ENCODE measurements around the gene IFI27L1.

- TF ChIP-seq, protein P1, sequence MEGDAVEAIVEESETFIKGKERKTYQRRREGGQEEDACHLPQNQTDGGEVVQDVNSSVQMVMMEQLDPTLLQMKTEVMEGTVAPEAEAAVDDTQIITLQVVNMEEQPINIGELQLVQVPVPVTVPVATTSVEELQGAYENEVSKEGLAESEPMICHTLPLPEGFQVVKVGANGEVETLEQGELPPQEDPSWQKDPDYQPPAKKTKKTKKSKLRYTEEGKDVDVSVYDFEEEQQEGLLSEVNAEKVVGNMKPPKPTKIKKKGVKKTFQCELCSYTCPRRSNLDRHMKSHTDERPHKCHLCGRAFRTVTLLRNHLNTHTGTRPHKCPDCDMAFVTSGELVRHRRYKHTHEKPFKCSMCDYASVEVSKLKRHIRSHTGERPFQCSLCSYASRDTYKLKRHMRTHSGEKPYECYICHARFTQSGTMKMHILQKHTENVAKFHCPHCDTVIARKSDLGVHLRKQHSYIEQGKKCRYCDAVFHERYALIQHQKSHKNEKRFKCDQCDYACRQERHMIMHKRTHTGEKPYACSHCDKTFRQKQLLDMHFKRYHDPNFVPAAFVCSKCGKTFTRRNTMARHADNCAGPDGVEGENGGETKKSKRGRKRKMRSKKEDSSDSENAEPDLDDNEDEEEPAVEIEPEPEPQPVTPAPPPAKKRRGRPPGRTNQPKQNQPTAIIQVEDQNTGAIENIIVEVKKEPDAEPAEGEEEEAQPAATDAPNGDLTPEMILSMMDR (IDR thresholded peaks at IDR 0.05; ENCODE audit: poor library complexity, severe bottlenecking): no peak
- TF ChIP-seq SMC3 (conservative IDR thresholded peaks at IDR 0.05; ENCODE audit: poor library complexity) (no peak), EP300 (conservative IDR thresholded peaks at IDR 0.05; ENCODE audit: poor library complexity, severe bottlenecking) (no peak)
Measured at GRCh38 chr14:94093418-94093817, 12.3 kb downstream of the IFI27L1 start.

Measured in neural cell (in vitro differentiated cells).